Lung (tissue), 12 donors: Measurements from ENCODE around the gene DDX42. TPM values are rescaled to one million over a fixed set of nuclear protein-coding genes. Genes with fewer than 3 reads are reported as not detected.
A peak's percentile ranks its signal among the peaks of the same experiment; 100 is the strongest.
"Not testable (repeated sequence)": the region's sequence is repeated elsewhere in the genome, so short reads cannot be mapped to it uniquely, and the experiment has no call there.

Source experiments
- ATAC-seq: fragments of 200-7000 bp; cut with Tn5 transposase; one replicate; pipeline ENCODE4 v1.9.1; 2020; ENCODE audit warnings: moderate number of reproducible peaks; ENCODE audit not compliant: insufficient read depth, low FRiP score
- DNase-seq, 3 donors: peaks; one replicate each; pipeline ENCODE4 v3.0.0-alpha.2; 2013 to 2017
- H3K27ac ChIP-seq, 2 donors: one replicate each; pipeline ENCODE4 v1.5.1; 2013; ENCODE audit warnings: mild to moderate bottlenecking in 2 of 2, moderate library complexity in 2 of 2, control low read depth in 1 of 2, inconsistent platforms in 1 of 2, low read depth in 1 of 2, low read length in 1 of 2
- H3K27me3 ChIP-seq, 3 donors: one replicate each; pipeline ENCODE4 v1.5.1; 2013; ENCODE audit warnings: low read length in 2 of 3; ENCODE audit not compliant: control insufficient read depth in 3 of 3, insufficient read depth in 3 of 3
- H3K36me3 ChIP-seq, 4 donors: one replicate each; pipeline ENCODE4 v1.5.1; 2013; ENCODE audit warnings: low read length in 4 of 4, mild to moderate bottlenecking in 1 of 4, moderate library complexity in 1 of 4; ENCODE audit not compliant: control insufficient read depth in 4 of 4, insufficient read depth in 4 of 4
- H3K4me1 ChIP-seq, 5 donors: one replicate each; pipeline ENCODE4 v1.5.1; 2013; ENCODE audit warnings: low read length in 5 of 5, mild to moderate bottlenecking in 2 of 5, moderate library complexity in 1 of 5; ENCODE audit not compliant: control insufficient read depth in 5 of 5, insufficient read depth in 5 of 5
- H3K4me3 ChIP-seq: one replicate; pipeline ENCODE4 v1.5.1; 2013; ENCODE audit warnings: mild to moderate bottlenecking, control low read depth, moderate library complexity
- H3K9ac ChIP-seq, 2 donors: one replicate each; pipeline ENCODE4 v1.5.1; 2013; ENCODE audit warnings: low read length in 2 of 2, control low read depth in 1 of 2; ENCODE audit not compliant: insufficient read depth in 1 of 2
- H3K9me3 ChIP-seq, 4 donors: one replicate each; pipeline ENCODE4 v1.5.1; 2013; ENCODE audit warnings: low read length in 3 of 4, mild to moderate bottlenecking in 1 of 4, moderate library complexity in 1 of 4; ENCODE audit not compliant: control insufficient read depth in 4 of 4, insufficient read depth in 3 of 4
- CTCF ChIP-seq: IDR thresholded peaks from 2 replicates; pipeline ENCODE4 v1.5.1; 2012; ENCODE audit warnings: mild to moderate bottlenecking; ENCODE audit errors: control extremely low read depth, extremely low read depth
- whole genome bisulfite sequencing, 2 donors: extraction: QIAGEN DNeasy Blood & Tissue Kit; methylation state at CpG; one replicate each; pipeline ENCODE4 v1.1.7; 2013; 5-methylcytosine and 5-hydroxymethylcytosine counted together
- polyA plus RNA-seq, 2 donors: library from polyadenylated mRNA; stranded (reverse); fragments of 200-250 nt; gene quantifications; one replicate each; pipeline ENCODE4 v1.2.1, GENCODE V29; 2013
- total RNA-seq, 2 donors: library from RNA; depleted of rRNA in 1 of 2; stranded (reverse); fragments of >200 nt in 1 of 2; gene quantifications; one replicate each; pipeline ENCODE4 v1.2.1, GENCODE V29; 2014 to 2021
- donor health status: control.
- donor health status: control.
- donor health status: Bipolar disorder and iron deficiency.
- donor health status: healthy.
- donor health status: DM: yes; HTN: yes; CAD: no.

Gene DDX42
- total and polyA plus RNA-seq, 4 donors, result 47.8 to 153 (median 75.9) TPM

GRCh38 chr17:63842173-63842539, 68.2 kb downstream of the DDX42 start:
- peak overlapping the region; percentile 63 to 75 for H3K9ac ChIP-seq
- WGBS, 2 donors, result 0 to 1% methylated on average over 23 to 36 of the region's 36 CpGs
- H3K36me3 ChIP-seq, result peaks cover 0 to 5% (median 3%) of the 10 kb centered on the region in 4 donors
- H3K9me3 ChIP-seq, result no peaks in the 10 kb centered on the region
- ATAC-seq, result no peak
- peaks cover 17 to 56% (median 29%) of the 10 kb centered on the region in 5 donors for H3K4me1 ChIP-seq
- TF ChIP-seq CTCF, result no peak
- H3K27me3 ChIP-seq, result no peaks in the 10 kb centered on the region
- peak overlapping the region; percentile 83 to 98 for H3K27ac ChIP-seq
- peak overlapping the region; percentile 75 for H3K4me3 ChIP-seq
- DNase-seq, result no peak

- ATAC-seq (peak; percentile 92), DNase-seq (peak; percentile 99)
- 0 to 1% methylated on average over 57 to 92 of the region's 92 CpGs for WGBS, 2 donors
- TF ChIP-seq CTCF, result no peak
- H3K9ac ChIP-seq, result peak within 1 kb of the TSS; percentile 63 to 83
- peaks cover 17 to 50% (median 26%) of the 10 kb centered on the region in 5 donors for H3K4me1 ChIP-seq
- H3K36me3 ChIP-seq, result peaks cover 0 to 4% (median 0%) of the 10 kb centered on the region in 4 donors
- H3K9me3 ChIP-seq, result no peaks in the 10 kb centered on the region
- peak within 1 kb of the TSS; percentile 75 for H3K4me3 ChIP-seq
- H3K27ac ChIP-seq, result peak within 1 kb of the TSS; percentile 94 to 98
- no peaks in the 10 kb centered on the region for H3K27me3 ChIP-seq
Observed at GRCh38 chr17:63842540-63843386, 68.8 kb downstream of the DDX42 start, which contains the start of gene SMARCD2. Gene SMARCD2 (minus strand): TSS chr17:63842685. CDS start chr17:63842674, 11 bp downstream.

- H3K27me3 ChIP-seq, H3K36me3 ChIP-seq, H3K9me3 ChIP-seq, ATAC-seq: not testable (repeated sequence)
- Histone ChIP-seq H3K4me1 (peaks cover 17 to 44% (median 23%) of the 10 kb centered on the region in 5 donors), H3K9ac (peak overlapping the region in 1 of 2 donors; percentile 83), H3K27ac (peak overlapping the region; percentile 90 to 94), H3K4me3 (peak overlapping the region; percentile 58)
- DNase-seq, result peak; percentile 94 to 98 (median 98)
- WGBS, 2 donors, result 4% methylated on average over 19 of the region's 19 CpGs
Observed at GRCh38 chr17:63843387-63843888, 69.5 kb downstream of the DDX42 start.

GRCh38 chr17:63843910-63844677, 70.1 kb downstream of the DDX42 start:
- H3K27ac ChIP-seq, result peak overlapping the region in 1 of 2 donors; percentile 75
- peaks cover 14 to 37% (median 17%) of the 10 kb centered on the region in 5 donors for H3K4me1 ChIP-seq
- no peaks in the 10 kb centered on the region for H3K27me3 ChIP-seq
- peak overlapping the region in 1 of 2 donors; percentile 42 for H3K9ac ChIP-seq
- no peaks in the 10 kb centered on the region for H3K9me3 ChIP-seq
- no peak overlapping the region for H3K4me3 ChIP-seq
- 64 to 67% methylated on average over 9 of the region's 9 CpGs for WGBS, 2 donors
- H3K36me3 ChIP-seq, result peaks cover 0 to 4% (median 0%) of the 10 kb centered on the region in 4 donors
- DNase-seq (peak in 2 of 3 donors; percentile 62 to 83), ATAC-seq (no peak)
- TF ChIP-seq CTCF, result no peak
